HT-29 (cell line): ENCODE data around the gene NEK5. TPM values are rescaled to one million over a fixed set of nuclear protein-coding genes. Genes with fewer than 3 reads are reported as not detected.

Experiments
- DNase-seq: peaks from one replicate; pipeline ENCODE4 v3.0.0-alpha.2; 2015; ENCODE audit warnings: low spot score
- total RNA-seq: library from RNA; depleted of rRNA; stranded (reverse); fragments of >200 nt; shearing (Covaris generic); gene quantifications from 2 replicates; pipeline ENCODE4 v1.2.3, GENCODE V29; 2014; rRNA removed

Gene NEK5
- total RNA-seq, 1 experiment from 2014 or later: 0.05 TPM

GRCh38 chr13:51988988-51989618, 139.8 kb downstream of the NEK5 start:
- DNase-seq: no peak

Other genes starting within 250 kb of the NEK5 start
- 6.9 and 7.6 TPM in 2 replicates for gene ATP7B, start 117.6 kb downstream of the NEK5 start, total RNA-seq
- 11.6 and 14.8 TPM in 2 replicates for gene ALG11, start 116.7 kb downstream of the NEK5 start, total RNA-seq
- 5.5 and 6.5 TPM in 2 replicates for gene UTP14C, start 104.4 kb downstream of the NEK5 start, total RNA-seq
- gene NEK3, start 30.5 kb upstream of the NEK5 start, total RNA-seq: 12.1 and 16.9 TPM in 2 replicates